ENCODE measurements around the gene OXA1L. TPM values are rescaled to one million over a fixed set of nuclear protein-coding genes. Genes with fewer than 3 reads are reported as not detected.

Gene OXA1L
- total and polyA plus RNA-seq, 12 donors, result 138 to 219 (median 187) TPM

DNA sequence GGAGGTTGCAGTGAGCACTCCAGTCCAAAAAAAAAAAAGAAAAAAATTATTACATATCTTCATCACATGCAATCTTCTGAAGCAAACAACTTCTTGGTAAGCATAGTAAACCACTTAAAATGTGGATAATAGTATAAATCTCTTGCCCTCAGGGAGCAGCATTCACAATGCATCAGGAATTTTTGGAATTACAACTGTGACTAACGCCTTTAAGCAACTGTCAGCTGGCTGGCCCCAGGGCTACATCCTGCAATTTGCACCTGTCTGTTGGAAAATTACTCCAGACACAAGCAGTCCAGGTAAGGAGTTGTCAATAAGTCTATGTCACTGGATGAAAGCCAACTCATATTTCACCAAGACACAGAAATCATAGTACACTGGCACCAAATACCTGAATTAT lies 54.2 kb downstream of the OXA1L start:
- no peak overlapping the region for H3K4me3 ChIP-seq
- no peak overlapping the region for H3K27ac ChIP-seq
- TF ChIP-seq, protein P1, sequence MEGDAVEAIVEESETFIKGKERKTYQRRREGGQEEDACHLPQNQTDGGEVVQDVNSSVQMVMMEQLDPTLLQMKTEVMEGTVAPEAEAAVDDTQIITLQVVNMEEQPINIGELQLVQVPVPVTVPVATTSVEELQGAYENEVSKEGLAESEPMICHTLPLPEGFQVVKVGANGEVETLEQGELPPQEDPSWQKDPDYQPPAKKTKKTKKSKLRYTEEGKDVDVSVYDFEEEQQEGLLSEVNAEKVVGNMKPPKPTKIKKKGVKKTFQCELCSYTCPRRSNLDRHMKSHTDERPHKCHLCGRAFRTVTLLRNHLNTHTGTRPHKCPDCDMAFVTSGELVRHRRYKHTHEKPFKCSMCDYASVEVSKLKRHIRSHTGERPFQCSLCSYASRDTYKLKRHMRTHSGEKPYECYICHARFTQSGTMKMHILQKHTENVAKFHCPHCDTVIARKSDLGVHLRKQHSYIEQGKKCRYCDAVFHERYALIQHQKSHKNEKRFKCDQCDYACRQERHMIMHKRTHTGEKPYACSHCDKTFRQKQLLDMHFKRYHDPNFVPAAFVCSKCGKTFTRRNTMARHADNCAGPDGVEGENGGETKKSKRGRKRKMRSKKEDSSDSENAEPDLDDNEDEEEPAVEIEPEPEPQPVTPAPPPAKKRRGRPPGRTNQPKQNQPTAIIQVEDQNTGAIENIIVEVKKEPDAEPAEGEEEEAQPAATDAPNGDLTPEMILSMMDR (IDR thresholded peaks at IDR 0.05), result no peak
- no peaks in the 10 kb centered on the region for H3K9me3 ChIP-seq
- H3K4me1 ChIP-seq, result peaks cover 3 to 72% (median 34%) of the 10 kb centered on the region in 9 donors
- WGBS, 2 donors, result 97 to 100% methylated on average over 1 of the region's 1 CpG
- DNase-seq (no peak), ATAC-seq (no peak)
- intact Hi-C loops (cut with DNase I), result loop anchor here in 8 of 10 donors (2.0 to 10.0 kb wide), 7 partner anchors 32 to 426 kb away; partner anchors contain the start of gene OXA1L (in 1 of the 8)
- H3K27me3 ChIP-seq, result no peaks in the 10 kb centered on the region
- no peaks in the 10 kb centered on the region for H3K36me3 ChIP-seq

DNA sequence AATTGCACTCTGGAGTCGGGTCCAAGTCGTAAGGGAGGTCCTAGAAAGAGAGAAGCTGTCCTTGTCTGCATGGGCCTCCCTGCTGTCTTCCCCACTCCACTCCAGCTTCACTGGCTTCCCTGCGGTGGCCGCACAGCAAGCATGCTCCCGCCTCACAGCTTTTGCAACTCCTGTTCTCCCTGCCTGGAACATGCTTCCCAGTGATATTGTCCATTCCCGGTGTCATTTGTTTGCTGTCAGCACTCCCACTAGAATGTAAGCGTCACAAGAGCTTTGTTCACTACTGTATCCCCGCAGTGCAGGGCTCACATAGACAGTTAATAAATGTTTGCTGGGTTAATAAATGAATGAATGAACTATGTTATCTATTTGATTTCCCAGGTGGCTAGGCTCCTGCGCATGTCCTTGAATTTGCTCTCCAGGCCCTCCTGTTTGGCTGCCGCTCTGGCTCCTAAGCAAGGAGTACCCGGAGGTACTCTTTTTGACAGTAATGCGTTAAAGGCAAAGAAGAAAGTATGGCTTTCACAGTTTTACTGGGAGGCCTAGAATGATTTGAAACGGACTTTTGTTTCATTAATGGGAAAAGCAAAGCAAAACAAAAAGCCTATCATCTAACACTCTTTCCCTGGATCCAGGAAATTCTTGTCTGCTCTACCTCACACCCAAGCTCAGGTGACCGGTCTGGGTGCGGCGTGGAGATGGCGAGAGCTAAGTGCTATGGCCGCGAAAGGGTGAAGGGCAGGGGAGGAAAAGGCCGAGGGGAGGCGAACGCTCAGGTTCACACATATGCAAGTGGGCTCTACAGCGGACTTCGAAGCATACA lies 54.9 kb downstream of the OXA1L start:
- DNase-seq (no peak), ATAC-seq (peak in 3 of 8 donors; percentile 6 to 28 (median 18))
- no peak overlapping the region for H3K27ac ChIP-seq
- H3K4me3 ChIP-seq, result no peak overlapping the region
- TF ChIP-seq, protein P1 (IDR thresholded peaks at IDR 0.05), result no peak
- H3K27me3 ChIP-seq, result no peaks in the 10 kb centered on the region
- WGBS, 2 donors, result 74 to 75% methylated on average over 24 of the region's 24 CpGs
- intact Hi-C loops (cut with DNase I), result loop anchor here in 9 of 10 donors (1.0 to 10.0 kb wide), 8 partner anchors 31 to 427 kb away; partner anchors contain the start of gene OXA1L (in 1 of the 9)
- no peaks in the 10 kb centered on the region for H3K36me3 ChIP-seq
- peaks cover 3 to 68% (median 34%) of the 10 kb centered on the region in 9 donors for H3K4me1 ChIP-seq
- no peaks in the 10 kb centered on the region for H3K9me3 ChIP-seq

DNA sequence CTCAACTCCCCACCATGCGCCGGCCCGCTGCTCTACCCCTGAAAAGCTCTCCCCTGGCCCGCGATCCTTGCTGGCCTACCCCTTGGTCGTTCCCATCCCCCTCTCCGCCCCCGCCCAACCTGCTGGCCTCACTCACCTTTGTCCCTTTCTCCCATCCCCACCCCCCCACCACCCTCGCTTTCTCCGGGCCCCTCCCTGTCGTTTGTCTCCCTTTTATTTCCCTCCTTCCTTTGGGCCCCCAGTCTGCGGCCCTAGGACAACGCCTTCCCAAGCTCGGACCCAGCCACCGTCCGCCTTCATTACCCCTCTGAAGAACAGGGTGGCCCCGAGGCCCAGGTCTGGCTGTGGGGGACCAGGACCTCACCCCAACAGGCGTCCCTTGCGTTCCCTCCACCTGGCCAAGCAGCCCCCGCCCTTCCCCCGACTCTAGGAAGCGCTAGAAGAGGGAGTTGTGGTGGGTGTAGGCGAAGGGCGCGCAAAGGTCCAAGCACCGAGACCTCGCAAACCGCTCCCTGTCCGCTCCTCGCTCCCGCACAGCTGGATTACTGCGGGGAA lies 55.6 kb downstream of the OXA1L start:
- ATAC-seq, result peak in 3 of 8 donors; percentile 1 to 20 (median 3)

More for the DNA sequence above, 55.6 kb downstream of the OXA1L start:
- WGBS, 2 donors, result 48 to 58% methylated on average over 28 to 32 of the region's 32 CpGs
- H3K4me3 ChIP-seq, result peak overlapping the region in 9 of 10 donors; percentile 23 to 60 (median 49)
- H3K9me3 ChIP-seq, result no peaks in the 10 kb centered on the region
- TF ChIP-seq, protein P1 (IDR thresholded peaks at IDR 0.05), result no peak
- no peaks in the 10 kb centered on the region for H3K27me3 ChIP-seq
- peaks cover 3 to 63% (median 34%) of the 10 kb centered on the region in 9 donors for H3K4me1 ChIP-seq
- no peaks in the 10 kb centered on the region for H3K36me3 ChIP-seq
- intact Hi-C loops (cut with DNase I), result loop anchor here in 8 of 10 donors (1.0 to 10.0 kb wide), 8 partner anchors 31 to 427 kb away; partner anchors contain the start of gene OXA1L (in 1 of the 8)
- H3K27ac ChIP-seq, result peak overlapping the region in 5 of 10 donors; percentile 2 to 82 (median 50)
- no peak for DNase-seq

Other genes with a start within 250 kb of the OXA1L start
- 100 to 1,000 TPM; 115 to 182 (median 136) TPM for gene DAD1, start 177.5 kb upstream of the OXA1L start, total RNA-seq
- 100 to 1,000 TPM in 1 of 2 donors, 10 to 100 TPM in 1; 82.4 to 420 TPM for gene DAD1, start 177.5 kb upstream of the OXA1L start, polyA plus RNA-seq
- gene ABHD4, start 168.4 kb upstream of the OXA1L start, total RNA-seq, result 10 to 100 TPM; 14.9 to 35.7 (median 22.7) TPM
- gene ABHD4, start 168.4 kb upstream of the OXA1L start, polyA plus RNA-seq, result 10 to 100 TPM; 13.7 to 15.1 TPM
- gene OR6J1, start 122.3 kb upstream of the OXA1L start, total RNA-seq, result not detected
- not detected for gene OR6J1, start 122.3 kb upstream of the OXA1L start, polyA plus RNA-seq
- gene SLC7A7, start 48.7 kb downstream of the OXA1L start, total RNA-seq, result 10 to 100 TPM in 1 of 10 donors, 1 to 10 TPM in 9; 1.1 to 16.1 (median 2.8) TPM
- gene SLC7A7, start 48.7 kb downstream of the OXA1L start, polyA plus RNA-seq, result 1 to 10 TPM; 2.3 to 3.7 TPM
- 100 to 1,000 TPM in 7 of 10 donors, 10 to 100 TPM in 3; 90.1 to 117 (median 106) TPM for gene MRPL52, start 63.2 kb downstream of the OXA1L start, total RNA-seq
- gene MRPL52, start 63.2 kb downstream of the OXA1L start, polyA plus RNA-seq, result 100 to 1,000 TPM; 136 to 300 TPM
- 10 to 100 TPM; 13.6 to 43.3 (median 20.2) TPM for gene MMP14, start 69.9 kb downstream of the OXA1L start, total RNA-seq
- gene MMP14, start 69.9 kb downstream of the OXA1L start, polyA plus RNA-seq, result 10 to 100 TPM; 24.8 to 27.4 TPM
- gene LRP10, start 105.1 kb downstream of the OXA1L start, total RNA-seq, result 100 to 1,000 TPM in 1 of 10 donors, 10 to 100 TPM in 9; 39.3 to 101 (median 50.9) TPM
- 10 to 100 TPM; 10.3 to 38.4 TPM for gene LRP10, start 105.1 kb downstream of the OXA1L start, polyA plus RNA-seq
- gene REM2, start 116.5 kb downstream of the OXA1L start, total RNA-seq, result under 1 TPM in 4 of 10 donors, not detected in 6; 0.14 to 0.25 (median 0.18) TPM
- gene REM2, start 116.5 kb downstream of the OXA1L start, polyA plus RNA-seq, result under 1 TPM; 0.07 to 0.22 TPM
- gene RBM23, start 152.5 kb downstream of the OXA1L start, total RNA-seq, result 10 to 100 TPM; 27.8 to 58.1 (median 36.1) TPM
- gene RBM23, start 152.5 kb downstream of the OXA1L start, polyA plus RNA-seq, result 10 to 100 TPM; 24.0 to 30.1 TPM
- 10 to 100 TPM; 41.5 to 52.6 (median 48.2) TPM for gene PRMT5, start 162.7 kb downstream of the OXA1L start, total RNA-seq
- 10 to 100 TPM in 1 of 2 donors, 1 to 10 TPM in 1; 7.8 to 75.1 TPM for gene PRMT5, start 162.7 kb downstream of the OXA1L start, polyA plus RNA-seq
- gene HAUS4, start 190.4 kb downstream of the OXA1L start, total RNA-seq, result 10 to 100 TPM; 13.2 to 30.9 (median 19.3) TPM
- 10 to 100 TPM; 14.9 to 18.2 TPM for gene HAUS4, start 190.4 kb downstream of the OXA1L start, polyA plus RNA-seq
- gene AJUBA, start 215.9 kb downstream of the OXA1L start, total RNA-seq, result 10 to 100 TPM in 6 of 10 donors, 1 to 10 TPM in 4; 5.6 to 25.9 (median 11.1) TPM
- 1 to 10 TPM; 5.3 to 6.0 TPM for gene AJUBA, start 215.9 kb downstream of the OXA1L start, polyA plus RNA-seq
- gene C14orf93, start 243.5 kb downstream of the OXA1L start, total RNA-seq, result 1 to 10 TPM; 3.2 to 6.2 (median 4.8) TPM
- gene C14orf93, start 243.5 kb downstream of the OXA1L start, polyA plus RNA-seq, result 1 to 10 TPM; 3.2 to 6.7 TPM

Measured in heart right ventricle (tissue), 16 donors.